SK-N-SH treated with all-trans-retinoic acid at 6 μM for 48 hours (cell line): Measurements from ENCODE around the gene DYNLL1.
"Not testable (repeated sequence)": the region's sequence is repeated elsewhere in the genome, so short reads cannot be mapped to it uniquely, and the experiment has no call there.

Source experiments
- ATAC-seq: fragments of 200-7000 bp; cut with Tn5 transposase; 3 replicates; pipeline ENCODE4 v1.9.1; 2020; ENCODE audit warnings: mild to moderate bottlenecking, moderate library complexity
- ARNTL ChIP-seq: fragments of 450-650 bp; formaldehyde crosslinking; IDR thresholded peaks from 2 replicates; pipeline ENCODE4 v1.5.0; 2020; ENCODE audit warnings: low read depth, mild to moderate bottlenecking, moderate library complexity, borderline replicate concordance
- BACH2 ChIP-seq: fragments of 250-450 bp; sonication (Bioruptor Pico); IDR thresholded peaks from 2 replicates; pipeline ENCODE4 v1.9.0; 2021; ENCODE audit warnings: mild to moderate bottlenecking, borderline replicate concordance
- CREB5 ChIP-seq: fragments of 250-450 bp; sonication (Bioruptor Pico); IDR thresholded peaks from 2 replicates; pipeline ENCODE4 v1.5.1; 2020; ENCODE audit warnings: low read depth, mild to moderate bottlenecking, moderate library complexity
- CSDC2 ChIP-seq: fragments of 250-450 bp; sonication (Bioruptor Pico); IDR thresholded peaks from 2 replicates; pipeline ENCODE4 v1.5.0; 2020; ENCODE audit warnings: mild to moderate bottlenecking, moderate library complexity
- CSRNP3 ChIP-seq: fragments of 250-450 bp; sonication (Bioruptor Pico); IDR thresholded peaks from 2 replicates; pipeline ENCODE4 v1.5.1; 2021; ENCODE audit warnings: mild to moderate bottlenecking, moderate library complexity
- ESRRG ChIP-seq: fragments of 250-450 bp; sonication (Bioruptor Pico); IDR thresholded peaks from 2 replicates; pipeline ENCODE4 v1.6.1; 2021; ENCODE audit warnings: mild to moderate bottlenecking
- GLIS3 ChIP-seq: fragments of 250-450 bp; sonication (Bioruptor Pico); IDR thresholded peaks from 2 replicates; pipeline ENCODE4 v1.5.0; 2020; ENCODE audit warnings: mild to moderate bottlenecking, moderate library complexity
- ISL1 ChIP-seq: fragments of 250-450 bp; sonication (Bioruptor Pico); IDR thresholded peaks from 2 replicates; pipeline ENCODE4 v2.1.2; 2022; ENCODE audit warnings: mild to moderate bottlenecking, moderate library complexity
- OSR1 ChIP-seq: fragments of 250-450 bp; sonication (Bioruptor Pico); IDR thresholded peaks from 2 replicates; pipeline ENCODE4 v1.8.0; 2022; ENCODE audit warnings: moderate library complexity, mild to moderate bottlenecking, inconsistent platforms
- PATZ1 ChIP-seq: fragments of 250-450 bp; sonication (Bioruptor Pico); IDR thresholded peaks from 2 replicates; pipeline ENCODE4 v1.8.0; 2020; ENCODE audit warnings: mild to moderate bottlenecking, moderate library complexity, borderline replicate concordance
- POU6F1 ChIP-seq: fragments of 250-450 bp; sonication (Bioruptor Pico); IDR thresholded peaks from 2 replicates; pipeline ENCODE4 v1.8.0; 2021; ENCODE audit warnings: low read depth, mild to moderate bottlenecking, moderate library complexity, borderline replicate concordance
- PPARA ChIP-seq: fragments of 250-450 bp; sonication (Bioruptor Pico); IDR thresholded peaks from 2 replicates; pipeline ENCODE4 v1.5.0; 2020; ENCODE audit warnings: mild to moderate bottlenecking, borderline replicate concordance
- RARB ChIP-seq: fragments of 250-450 bp; sonication (Bioruptor Pico); IDR thresholded peaks from 2 replicates; pipeline ENCODE4 v1.8.0; 2021; ENCODE audit warnings: mild to moderate bottlenecking, moderate library complexity
- TCF4 ChIP-seq: fragments of 250-450 bp; sonication (Bioruptor Pico); IDR thresholded peaks from 2 replicates; pipeline ENCODE4 v1.8.0; 2021; ENCODE audit warnings: mild to moderate bottlenecking, moderate library complexity, borderline replicate concordance
- TOX ChIP-seq: fragments of 250-450 bp; sonication (Bioruptor Pico); IDR thresholded peaks from 2 replicates; pipeline ENCODE4 v1.8.0; 2021; ENCODE audit warnings: mild to moderate bottlenecking, moderate library complexity, borderline replicate concordance
- ZC3H10 ChIP-seq: fragments of 250-450 bp; sonication (Bioruptor Pico); IDR thresholded peaks from 2 replicates; pipeline ENCODE4 v1.5.1; 2021; ENCODE audit warnings: mild to moderate bottlenecking, moderate library complexity
- ZFP30 ChIP-seq: fragments of 450-650 bp; formaldehyde crosslinking; IDR thresholded peaks from 2 replicates; pipeline ENCODE4 v1.5.0; 2022; ENCODE audit warnings: mild to moderate bottlenecking, moderate library complexity
- ZNF565 ChIP-seq: fragments of 450-650 bp; formaldehyde crosslinking; conservative IDR thresholded peaks from 2 replicates; pipeline ENCODE4 v1.5.0; 2020; ENCODE audit warnings: low read depth, mild to moderate bottlenecking, moderate library complexity
- ZNF70 ChIP-seq: fragments of 450-650 bp; formaldehyde crosslinking; IDR thresholded peaks from 2 replicates; pipeline ENCODE4 v1.5.0; 2020; ENCODE audit warnings: mild to moderate bottlenecking, moderate library complexity
- ZNF8 ChIP-seq: fragments of 450-650 bp; formaldehyde crosslinking; IDR thresholded peaks from 2 replicates; pipeline ENCODE4 v1.5.0; 2020; ENCODE audit warnings: mild to moderate bottlenecking, moderate library complexity

DYNLL1 gene

GRCh38 chr12:120495731-120496412, at the start of gene DYNLL1:
Gene DYNLL1, plus strand, starts transcription at chr12:120496113. Its CDS starts 309 bp downstream, at chr12:120496422.
- TF ChIP-seq POU6F1, result no peak
- TF ChIP-seq TCF4 (CRISPR knock-in tag), result no peak
- no peak for TF ChIP-seq ZNF8 (CRISPR knock-in tag)
- TF ChIP-seq RARB, result no peak
- no peak for TF ChIP-seq OSR1 (CRISPR knock-in tag)
- peak; percentile 44; the same call in 1 of the 2 replicates for TF ChIP-seq PATZ1 (CRISPR knock-in tag)
- no peak for TF ChIP-seq ZNF70 (CRISPR knock-in tag)
- no peak for TF ChIP-seq BACH2 (CRISPR knock-in tag)
- TF ChIP-seq GLIS3, result peak; percentile 57; the same call in 1 of the 2 replicates
- ATAC-seq, result peak; percentile 96

- ATAC-seq, result not testable (repeated sequence)
Measured at GRCh38 chr12:120446844-120447178, 49.1 kb upstream of the DYNLL1 start.

GRCh38 chr12:120447992-120448391, 47.9 kb upstream of the DYNLL1 start:
- ATAC-seq, result no peak
- TF ChIP-seq CREB5 (CRISPR knock-in tag), result no peak
- no peak for TF ChIP-seq BACH2 (CRISPR knock-in tag)
- TF ChIP-seq ISL1, result no peak
- no peak for TF ChIP-seq TCF4 (CRISPR knock-in tag)
- TF ChIP-seq CSRNP3 (CRISPR knock-in tag), result no peak
- TF ChIP-seq ARNTL (CRISPR knock-in tag), result no peak
- TF ChIP-seq ZFP30 (CRISPR knock-in tag), result no peak
- TF ChIP-seq ZNF8 (CRISPR knock-in tag), result no peak
- TF ChIP-seq ZNF565 (CRISPR knock-in tag), result no peak
- no peak for TF ChIP-seq PATZ1 (CRISPR knock-in tag)
- no peak for TF ChIP-seq CSDC2 (CRISPR knock-in tag)
- no peak for TF ChIP-seq ZNF70 (CRISPR knock-in tag)
- TF ChIP-seq TOX (CRISPR knock-in tag), result no peak
- TF ChIP-seq POU6F1, result no peak
- TF ChIP-seq OSR1 (CRISPR knock-in tag), result no peak
- TF ChIP-seq ZC3H10, result no peak
- TF ChIP-seq ESRRG, result no peak
- no peak for TF ChIP-seq PPARA

- ATAC-seq, result not testable (repeated sequence)
Measured at GRCh38 chr12:120452524-120452923, 43.4 kb upstream of the DYNLL1 start.
